H1 (cell line): ENCODE data around the gene TRAF3IP1. TPM values are rescaled to one million over a fixed set of nuclear protein-coding genes. Genes with fewer than 3 reads are reported as not detected.

Experiments used
- SIX5 ChIP-seq: IDR thresholded peaks from 2 replicates; pipeline ENCODE4 v1.6.1; 2011; ENCODE audit warnings: mild to moderate bottlenecking, low read depth, low read length
- SP2 ChIP-seq: IDR thresholded peaks from 2 replicates; pipeline ENCODE4 v1.6.1; 2012; ENCODE audit warnings: mild to moderate bottlenecking, low read length, inconsistent platforms
- polyA plus RNA-seq, 7 experiments: library from polyadenylated mRNA; depleted of rRNA in 3 of 7; stranded (reverse) in 5 of 7; unstranded in 2 of 7; fragments of >200 nt in 5 of 7; fragments of 200-250 nt in 2 of 7; gene quantifications; 1 replicate in 5 of 7; 2 replicates in 1 of 7; 4 replicates in 1 of 7; pipeline versions ENCODE4 v1.2.1 to v1.2.3, GENCODE V29; 2011 to 2013; ENCODE audit warnings: missing spikeins in 2 of 7, mixed read lengths in 2 of 7
- total RNA-seq: library from RNA; stranded (reverse); fragmentation: NEBNext Ultra II Directional; extraction: Animal tissue kit (Norgen Biotek cat#: 25700); gene quantifications from 2 replicates; pipeline ENCODE4 v1.2.1, GENCODE V29; 2021

The TRAF3IP1 gene
- total and polyA plus RNA-seq, 2 of the 8 experiments (the other 6 are each of a cell fraction or from before 2014, with no cell fraction given): 2.3 to 17.5 TPM

GRCh38 chr2:238336793-238337444, 16.6 kb downstream of the TRAF3IP1 start (continued):
- TF ChIP-seq SIX5 (no peak), SP2 (no peak)
